ENCODE measurements around the gene PQBP1.
A peak's percentile ranks its signal among the peaks of the same experiment; 100 is the strongest.
"Not testable (repeated sequence)": the region's sequence is repeated elsewhere in the genome, so short reads cannot be mapped to it uniquely, and the experiment has no call there.

PQBP1 gene, protein sequence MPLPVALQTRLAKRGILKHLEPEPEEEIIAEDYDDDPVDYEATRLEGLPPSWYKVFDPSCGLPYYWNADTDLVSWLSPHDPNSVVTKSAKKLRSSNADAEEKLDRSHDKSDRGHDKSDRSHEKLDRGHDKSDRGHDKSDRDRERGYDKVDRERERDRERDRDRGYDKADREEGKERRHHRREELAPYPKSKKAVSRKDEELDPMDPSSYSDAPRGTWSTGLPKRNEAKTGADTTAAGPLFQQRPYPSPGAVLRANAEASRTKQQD

DNA sequence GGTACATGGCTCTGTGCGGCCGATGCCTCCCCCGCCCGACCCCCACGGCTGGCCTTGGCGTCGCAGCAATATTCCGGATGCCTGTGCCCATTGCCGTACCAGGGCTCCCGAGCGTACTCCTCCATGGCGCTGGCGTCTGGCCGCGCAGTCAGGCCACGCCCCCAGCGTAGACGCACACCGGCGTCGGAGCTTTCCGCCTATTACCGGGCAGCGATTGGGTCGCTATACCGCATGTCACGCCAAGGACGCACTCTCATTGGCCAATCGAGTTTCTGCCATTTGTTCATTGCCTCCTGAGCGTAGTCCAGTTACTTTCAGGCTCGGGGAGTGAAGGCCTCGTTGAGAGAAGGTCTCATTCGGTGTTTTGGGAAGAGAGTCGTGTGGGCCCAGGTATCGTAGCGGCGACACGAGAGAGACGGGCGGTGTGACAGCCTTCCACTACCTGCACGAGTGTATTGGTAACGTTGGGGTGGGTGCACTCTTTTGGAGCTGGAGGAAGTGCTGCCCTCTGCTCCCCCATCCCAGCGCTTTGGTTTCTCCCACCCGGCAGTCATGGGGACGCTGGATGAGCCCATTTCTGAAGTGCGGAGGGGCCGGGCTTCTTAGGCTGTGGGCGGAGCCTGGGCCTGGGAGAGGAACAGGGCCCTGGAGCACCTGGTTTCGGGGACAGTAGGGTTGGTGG, at the start of gene PQBP1, which contains the start of gene TIMM17B:
Gene PQBP1 (plus strand): TSS at position 306 of the 682 bp plus-strand sequence. CDS start 580 bp downstream, outside the sequence.
Gene TIMM17B (minus strand): TSS at position 144 of the 682 bp plus-strand sequence. CDS start 19 bp downstream, at position 125.
- WGBS (ENCODE audit: insufficient coverage, insufficient read length) = no CpG with 5 or more reads among the region's 49 CpGs

DNA sequence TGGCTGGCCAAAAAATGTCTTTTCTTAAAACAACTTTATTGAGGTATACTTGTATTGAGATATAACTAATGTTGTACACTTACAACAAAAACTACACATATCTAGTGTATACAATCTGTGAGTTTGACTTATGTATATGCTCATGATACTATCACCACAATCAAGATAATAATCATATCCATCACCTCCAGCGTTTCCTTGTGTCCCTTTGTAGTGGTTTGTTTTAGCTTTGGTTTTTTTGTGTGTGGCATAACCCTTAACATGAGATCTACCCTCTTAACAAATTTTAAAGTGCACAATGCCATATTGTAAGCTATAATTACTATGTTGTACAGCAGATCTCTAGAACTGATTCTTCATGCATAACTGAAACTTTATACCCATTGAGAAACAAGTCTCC, 48.9 kb upstream of the PQBP1 start:
- DNase-seq (ENCODE audit: low read depth, low spot score) = no peak
- H3K4me1 ChIP-seq (ENCODE audit: control insufficient read depth, insufficient read depth, low read length) = no peaks in the 10 kb centered on the region
- H3K27me3 ChIP-seq (ENCODE audit: control insufficient read depth, insufficient read depth, low read length) = no peaks in the 10 kb centered on the region
- H3K9me3 ChIP-seq (ENCODE audit: control insufficient read depth, insufficient read depth, low read length) = no peaks in the 10 kb centered on the region
- H3K27ac ChIP-seq (ENCODE audit: low read length) = no peak overlapping the region
- WGBS (ENCODE audit: insufficient coverage, insufficient read length) = no CpG with 5 or more reads among the region's 1 CpG
- no peaks in the 10 kb centered on the region for H3K36me3 ChIP-seq (ENCODE audit: control insufficient read depth, insufficient read depth, low read length)
- H3K4me3 ChIP-seq (ENCODE audit: low read length) = no peak overlapping the region

More for the DNA sequence above, at the start of gene PQBP1, which contains the start of gene TIMM17B:
- peak; percentile 71 for DNase-seq (ENCODE audit: low read depth, low spot score)
- H3K4me3 ChIP-seq (ENCODE audit: low read length) = peak within 1 kb of the TSS; percentile 95; the same call in 1 of the 2 replicates
- H3K27ac ChIP-seq (ENCODE audit: low read length) = no peak within 1 kb of the TSS
- H3K4me1 ChIP-seq (ENCODE audit: control insufficient read depth, insufficient read depth, low read length) = no peaks in the 10 kb centered on the region; the same call in 1 of the 2 replicates
- no peaks in the 10 kb centered on the region for H3K27me3 ChIP-seq (ENCODE audit: control insufficient read depth, insufficient read depth, low read length)
- H3K9me3 ChIP-seq (ENCODE audit: control insufficient read depth, insufficient read depth, low read length) = no peaks in the 10 kb centered on the region
- H3K36me3 ChIP-seq (ENCODE audit: control insufficient read depth, insufficient read depth, low read length) = peaks cover 7% of the 10 kb centered on the region; the same call in 1 of the 2 replicates

DNA sequence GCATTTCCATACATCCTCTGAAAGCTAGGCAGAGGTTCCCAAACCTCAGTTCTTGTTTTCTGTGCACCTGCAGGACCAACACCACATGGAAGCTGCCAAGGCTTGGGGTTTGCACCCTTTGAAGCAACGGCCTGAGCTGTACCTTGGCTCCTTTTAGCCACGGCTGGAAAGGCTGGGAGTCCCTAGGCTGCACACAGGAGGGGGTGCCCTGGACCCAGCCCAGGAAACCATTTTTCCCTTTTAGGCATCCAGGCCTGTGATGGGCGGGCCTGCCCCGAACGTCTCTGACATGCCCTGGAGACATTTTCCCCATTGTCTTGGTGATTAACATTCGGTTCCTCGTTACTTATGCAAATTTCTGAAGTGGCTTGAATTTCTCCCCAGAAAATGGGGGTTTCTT, 44.9 kb upstream of the PQBP1 start:
- no CpG with 5 or more reads among the region's 7 CpGs for WGBS (ENCODE audit: insufficient coverage, insufficient read length)
- no peaks in the 10 kb centered on the region for H3K27me3 ChIP-seq (ENCODE audit: control insufficient read depth, insufficient read depth, low read length)
- H3K27ac ChIP-seq (ENCODE audit: low read length) = no peak overlapping the region
- no peak for DNase-seq (ENCODE audit: low read depth, low spot score)
- H3K4me1 ChIP-seq (ENCODE audit: control insufficient read depth, insufficient read depth, low read length) = no peaks in the 10 kb centered on the region
- H3K9me3 ChIP-seq (ENCODE audit: control insufficient read depth, insufficient read depth, low read length) = no peaks in the 10 kb centered on the region
- no peaks in the 10 kb centered on the region for H3K36me3 ChIP-seq (ENCODE audit: control insufficient read depth, insufficient read depth, low read length)
- no peak overlapping the region for H3K4me3 ChIP-seq (ENCODE audit: low read length)

DNA sequence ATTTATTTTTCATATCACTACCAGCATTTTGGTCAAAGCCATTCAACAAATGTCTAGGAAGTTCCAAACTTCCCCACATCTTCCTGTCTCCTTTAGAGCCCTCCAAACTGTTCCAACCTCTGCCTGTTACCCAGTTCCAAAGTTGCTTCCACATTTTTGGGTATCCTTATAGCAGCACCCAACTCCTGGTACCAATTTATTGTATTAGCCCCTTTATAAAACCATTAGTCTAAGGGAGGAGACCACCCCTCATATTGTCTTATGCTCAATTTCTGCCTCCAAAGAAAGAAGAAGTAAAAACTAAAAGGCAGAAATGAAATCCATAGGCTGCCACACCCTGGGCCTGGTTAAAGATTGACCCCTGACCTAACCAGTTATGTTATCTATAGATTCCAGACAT, 44.2 kb upstream of the PQBP1 start:
- DNase-seq (ENCODE audit: low read depth, low spot score); H3K27ac ChIP-seq (ENCODE audit: low read length); H3K27me3 ChIP-seq (ENCODE audit: control insufficient read depth, insufficient read depth, low read length); H3K36me3 ChIP-seq (ENCODE audit: control insufficient read depth, insufficient read depth, low read length); H3K4me3 ChIP-seq (ENCODE audit: low read length); H3K9me3 ChIP-seq (ENCODE audit: control insufficient read depth, insufficient read depth, low read length); H3K4me1 ChIP-seq (ENCODE audit: control insufficient read depth, insufficient read depth, low read length): not testable (repeated sequence)

DNA sequence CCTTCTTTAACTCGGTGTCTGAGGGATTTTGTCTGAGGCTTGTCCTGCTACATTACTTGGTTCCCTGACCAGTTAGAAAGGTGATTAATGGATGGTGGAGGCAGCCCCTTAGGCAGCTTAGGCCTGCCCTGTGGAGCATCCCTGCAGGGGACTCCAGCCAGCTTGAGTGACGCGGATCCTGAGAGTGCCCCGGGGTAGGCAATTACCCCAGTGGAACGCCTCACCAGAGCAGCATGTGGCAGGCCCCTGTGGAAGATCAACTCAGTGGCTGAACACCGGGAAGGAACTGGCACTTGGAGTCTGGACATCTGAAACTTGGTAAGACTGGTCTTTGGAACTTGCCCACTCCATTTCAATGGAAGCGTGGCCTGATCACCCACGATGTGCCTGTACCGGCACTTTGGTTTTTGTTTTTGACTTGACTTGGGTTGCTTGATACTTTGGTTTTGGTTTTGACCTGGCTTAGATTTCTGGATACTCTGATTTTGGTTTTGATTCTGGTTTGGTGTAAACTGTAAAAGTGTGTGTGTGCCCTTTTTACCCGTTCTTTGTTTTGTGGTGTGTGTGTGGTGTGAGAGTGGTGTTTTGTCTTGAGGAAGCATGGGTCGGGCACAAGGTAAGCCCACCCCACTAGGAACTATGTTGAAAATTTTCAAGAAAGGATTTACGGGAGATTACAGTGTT, 43.5 kb upstream of the PQBP1 start:
- H3K27me3 ChIP-seq (ENCODE audit: control insufficient read depth, insufficient read depth, low read length); H3K9me3 ChIP-seq (ENCODE audit: control insufficient read depth, insufficient read depth, low read length); H3K4me3 ChIP-seq (ENCODE audit: low read length); DNase-seq (ENCODE audit: low read depth, low spot score); H3K36me3 ChIP-seq (ENCODE audit: control insufficient read depth, insufficient read depth, low read length); H3K4me1 ChIP-seq (ENCODE audit: control insufficient read depth, insufficient read depth, low read length); H3K27ac ChIP-seq (ENCODE audit: low read length): not testable (repeated sequence)
- no CpG with 5 or more reads among the region's 12 CpGs for WGBS (ENCODE audit: insufficient coverage, insufficient read length)

DNA sequence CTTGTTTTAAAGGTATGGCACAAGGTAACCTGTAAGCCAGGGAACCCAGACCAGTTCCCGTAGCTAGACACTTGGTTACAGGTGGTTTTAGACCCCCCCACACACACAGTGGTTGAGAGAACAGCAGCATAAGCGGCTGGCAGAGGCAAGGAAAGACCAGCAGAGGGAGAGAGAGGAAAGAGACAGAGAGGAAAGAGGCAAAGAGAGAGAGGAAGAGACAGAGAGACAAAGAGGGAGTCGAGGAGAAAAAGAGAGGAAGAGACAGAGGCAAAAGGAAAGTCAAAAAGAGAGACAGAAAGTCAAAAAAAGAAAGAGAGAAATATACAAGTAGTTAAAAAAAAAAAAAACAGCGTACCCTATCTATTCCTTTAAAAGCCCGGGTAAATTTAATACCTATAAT, 42.8 kb upstream of the PQBP1 start:
- Histone ChIP-seq H3K27ac (ENCODE audit: low read length) (no peak overlapping the region), H3K4me3 (ENCODE audit: low read length) (no peak overlapping the region), H3K4me1 (ENCODE audit: control insufficient read depth, insufficient read depth, low read length) (no peaks in the 10 kb centered on the region), H3K9me3 (ENCODE audit: control insufficient read depth, insufficient read depth, low read length) (no peaks in the 10 kb centered on the region), H3K36me3 (ENCODE audit: control insufficient read depth, insufficient read depth, low read length) (no peaks in the 10 kb centered on the region), H3K27me3 (ENCODE audit: control insufficient read depth, insufficient read depth, low read length) (no peaks in the 10 kb centered on the region)
- no CpG with 5 or more reads among the region's 5 CpGs for WGBS (ENCODE audit: insufficient coverage, insufficient read length)
- no peak for DNase-seq (ENCODE audit: low read depth, low spot score)

DNA sequence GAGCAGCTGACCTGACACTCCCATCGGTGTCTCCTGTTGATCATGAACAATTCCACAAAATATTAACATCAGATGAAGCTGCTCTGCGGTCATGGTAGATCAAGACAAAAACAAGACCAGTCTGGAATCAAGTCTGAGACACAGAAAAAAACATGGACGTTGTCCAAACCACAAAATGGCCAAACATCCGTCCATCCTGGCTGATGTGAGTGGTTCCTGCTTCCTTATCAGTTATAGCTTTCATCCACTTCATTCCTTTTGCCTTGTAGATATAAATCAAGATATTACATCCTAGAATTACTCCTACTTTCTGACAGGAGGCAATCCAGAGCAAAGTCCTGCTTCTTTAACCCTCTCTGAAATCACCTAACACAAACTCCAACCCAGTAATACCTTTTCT, 33.5 kb upstream of the PQBP1 start:
- Histone ChIP-seq H3K27ac (ENCODE audit: low read length) (no peak overlapping the region), H3K27me3 (ENCODE audit: control insufficient read depth, insufficient read depth, low read length) (no peaks in the 10 kb centered on the region), H3K4me1 (ENCODE audit: control insufficient read depth, insufficient read depth, low read length) (no peaks in the 10 kb centered on the region), H3K36me3 (ENCODE audit: control insufficient read depth, insufficient read depth, low read length) (no peaks in the 10 kb centered on the region), H3K4me3 (ENCODE audit: low read length) (no peak overlapping the region), H3K9me3 (ENCODE audit: control insufficient read depth, insufficient read depth, low read length) (no peaks in the 10 kb centered on the region)
- WGBS (ENCODE audit: insufficient coverage, insufficient read length) = no CpG with 5 or more reads among the region's 4 CpGs
- no peak for DNase-seq (ENCODE audit: low read depth, low spot score)

DNA sequence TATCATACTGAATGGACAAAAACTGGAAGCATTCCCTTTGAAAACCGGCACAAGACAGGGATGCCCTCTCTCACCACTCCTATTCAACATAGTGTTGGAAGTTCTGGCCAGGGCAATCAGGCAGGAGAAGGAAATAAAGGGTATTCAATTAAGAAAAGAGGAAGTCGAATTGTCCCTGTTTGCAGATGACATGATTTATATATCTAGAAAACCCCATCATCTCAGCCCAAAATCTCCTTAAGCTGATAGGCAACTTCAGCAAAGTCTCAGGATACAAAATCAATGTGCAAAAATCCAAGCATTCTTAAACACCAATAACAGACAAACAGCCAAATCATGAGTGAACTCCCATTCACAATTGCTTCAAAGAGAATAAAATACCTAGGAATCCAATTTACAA, 25.7 kb upstream of the PQBP1 start:
- H3K9me3 ChIP-seq (ENCODE audit: control insufficient read depth, insufficient read depth, low read length); H3K27ac ChIP-seq (ENCODE audit: low read length); H3K36me3 ChIP-seq (ENCODE audit: control insufficient read depth, insufficient read depth, low read length); H3K4me1 ChIP-seq (ENCODE audit: control insufficient read depth, insufficient read depth, low read length); H3K4me3 ChIP-seq (ENCODE audit: low read length); H3K27me3 ChIP-seq (ENCODE audit: control insufficient read depth, insufficient read depth, low read length); DNase-seq (ENCODE audit: low read depth, low spot score): not testable (repeated sequence)
- WGBS (ENCODE audit: insufficient coverage, insufficient read length) = no CpG with 5 or more reads among the region's 2 CpGs

DNA sequence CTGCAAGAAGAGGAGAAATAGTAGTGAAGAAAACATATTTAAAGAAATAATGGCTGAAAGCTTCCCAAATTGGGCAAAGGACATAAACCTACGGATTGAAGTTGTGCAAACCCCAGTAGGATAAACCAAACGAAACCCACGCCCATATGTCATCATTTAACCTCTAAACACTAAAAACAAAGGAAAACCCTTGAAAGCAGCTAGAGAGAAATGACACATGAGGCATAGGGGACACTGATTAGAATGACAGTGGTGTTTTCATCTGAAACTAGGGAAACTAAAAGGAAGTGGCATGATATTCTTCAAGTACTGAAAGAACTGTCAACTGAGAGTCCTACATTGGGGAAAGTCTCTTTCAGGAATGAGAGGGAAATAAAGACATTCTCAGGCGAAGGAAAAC, 20.8 kb upstream of the PQBP1 start:
- not testable (repeated sequence) for H3K36me3 ChIP-seq (ENCODE audit: control insufficient read depth, insufficient read depth, low read length); H3K9me3 ChIP-seq (ENCODE audit: control insufficient read depth, insufficient read depth, low read length); DNase-seq (ENCODE audit: low read depth, low spot score); H3K4me3 ChIP-seq (ENCODE audit: low read length); H3K27ac ChIP-seq (ENCODE audit: low read length); H3K4me1 ChIP-seq (ENCODE audit: control insufficient read depth, insufficient read depth, low read length); H3K27me3 ChIP-seq (ENCODE audit: control insufficient read depth, insufficient read depth, low read length)
- no CpG with 5 or more reads among the region's 4 CpGs for WGBS (ENCODE audit: insufficient coverage, insufficient read length)

DNA sequence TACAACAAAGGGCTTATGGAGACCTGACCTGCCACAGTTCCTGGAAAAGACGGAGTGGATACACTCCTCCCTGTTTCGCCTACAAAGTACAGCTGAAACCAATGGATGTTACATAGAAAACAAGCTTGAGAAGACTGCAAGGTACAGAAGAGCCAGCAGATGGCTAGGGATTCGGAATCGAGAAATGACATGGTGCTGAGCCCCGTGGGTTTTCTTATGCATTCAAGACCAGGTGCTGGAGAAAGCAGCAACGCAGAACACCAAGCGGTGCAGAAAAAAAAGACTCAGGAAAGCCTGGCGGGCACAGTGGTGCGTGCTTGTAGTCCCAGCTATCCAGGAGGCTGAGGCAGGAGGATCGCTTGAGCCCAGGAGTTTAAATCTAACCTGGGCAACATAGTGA, 14.0 kb upstream of the PQBP1 start:
- H3K4me3 ChIP-seq (ENCODE audit: low read length) = no peak overlapping the region
- no peak overlapping the region for H3K27ac ChIP-seq (ENCODE audit: low read length)
- no peak for DNase-seq (ENCODE audit: low read depth, low spot score)
- no CpG with 5 or more reads among the region's 10 CpGs for WGBS (ENCODE audit: insufficient coverage, insufficient read length)
- no peaks in the 10 kb centered on the region for H3K27me3 ChIP-seq (ENCODE audit: control insufficient read depth, insufficient read depth, low read length)
- H3K4me1 ChIP-seq (ENCODE audit: control insufficient read depth, insufficient read depth, low read length) = no peaks in the 10 kb centered on the region
- H3K36me3 ChIP-seq (ENCODE audit: control insufficient read depth, insufficient read depth, low read length) = no peaks in the 10 kb centered on the region
- no peaks in the 10 kb centered on the region for H3K9me3 ChIP-seq (ENCODE audit: control insufficient read depth, insufficient read depth, low read length)

All from iPS DF 6.9 (cell line).